Measurements from ENCODE around the gene SLC6A20. TPM values are rescaled to one million over a fixed set of nuclear protein-coding genes. Genes with fewer than 3 reads are reported as not detected.

Gene SLC6A20
- total RNA-seq, 2 donors from 2014 or later, result not detected

- no peaks in the 10 kb centered on the region for H3K36me3 ChIP-seq
- TF ChIP-seq CTCF (IDR thresholded peaks at IDR 0.05), result no peak
- no peaks in the 10 kb centered on the region for H3K4me1 ChIP-seq
- H3K27me3 ChIP-seq, result no peaks in the 10 kb centered on the region
- H3K27ac ChIP-seq, result no peak overlapping the region
- H3K9me3 ChIP-seq, result no peaks in the 10 kb centered on the region
- DNase-seq (ENCODE audit: low spot score), result peak; percentile 16
- H3K4me3 ChIP-seq, result no peak overlapping the region
These were observed 12.7 kb downstream of the SLC6A20 start for GRCh38 chr3:45783667-45784066.

- no peaks in the 10 kb centered on the region for H3K9me3 ChIP-seq
- H3K36me3 ChIP-seq, result no peaks in the 10 kb centered on the region
- TF ChIP-seq CTCF (IDR thresholded peaks at IDR 0.05), result no peak
- H3K27me3 ChIP-seq, result no peaks in the 10 kb centered on the region
- H3K4me1 ChIP-seq, result no peaks in the 10 kb centered on the region
- H3K4me3 ChIP-seq, result no peak overlapping the region
- DNase-seq (ENCODE audit: low spot score), result no peak
- no peak overlapping the region for H3K27ac ChIP-seq
These were observed 14.0 kb downstream of the SLC6A20 start for GRCh38 chr3:45782381-45782780.

- peak; percentile 21 for DNase-seq (ENCODE audit: low spot score)
- TF ChIP-seq CTCF (IDR thresholded peaks at IDR 0.05), result no peak
- Histone ChIP-seq H3K9me3 (no peaks in the 10 kb centered on the region), H3K27ac (no peak overlapping the region), H3K27me3 (no peaks in the 10 kb centered on the region), H3K4me1 (no peaks in the 10 kb centered on the region), H3K36me3 (no peaks in the 10 kb centered on the region), H3K4me3 (no peak overlapping the region)
These were observed 14.5 kb downstream of the SLC6A20 start for GRCh38 chr3:45781841-45782240.

- Histone ChIP-seq H3K4me1 (no peaks in the 10 kb centered on the region), H3K4me3 (no peak overlapping the region), H3K27ac (no peak overlapping the region), H3K9me3 (no peaks in the 10 kb centered on the region), H3K27me3 (no peaks in the 10 kb centered on the region), H3K36me3 (no peaks in the 10 kb centered on the region)
- no peak for TF ChIP-seq CTCF (IDR thresholded peaks at IDR 0.05)
- peak; percentile 28 for DNase-seq (ENCODE audit: low spot score)
These were observed 15.1 kb downstream of the SLC6A20 start for GRCh38 chr3:45781271-45781670.

GRCh38 chr3:45779746-45780735, 16.3 kb downstream of the SLC6A20 start:
- TF ChIP-seq CTCF (IDR thresholded peaks at IDR 0.05), result no peak
- Histone ChIP-seq H3K4me3 (no peak overlapping the region), H3K27ac (no peak overlapping the region), H3K36me3 (no peaks in the 10 kb centered on the region), H3K9me3 (no peaks in the 10 kb centered on the region), H3K27me3 (no peaks in the 10 kb centered on the region), H3K4me1 (no peaks in the 10 kb centered on the region)
- DNase-seq (ENCODE audit: low spot score), result no peak
